Measurements from ENCODE around the gene PDE9A.

- TF ChIP-seq CTCF (IDR thresholded peaks at IDR 0.05) (no peak), POLR2A (IDR thresholded peaks at IDR 0.05) (no peak)
These were observed 114.1 kb downstream of the PDE9A start for GRCh38 chr21:42767561-42767835.
